H9 (cell line): ENCODE results near the gene CACNG5. TPM values are rescaled to one million over a fixed set of nuclear protein-coding genes. Genes with fewer than 3 reads are reported as not detected.

ENCODE experiments used
- DNase-seq: peaks from one replicate; pipeline ENCODE4 v3.0.0-alpha.2; 2017
- H2AFZ ChIP-seq: one replicate; pipeline ENCODE4 v1.6.1; 2013; ENCODE audit warnings: mild to moderate bottlenecking, low read length, control low read depth, moderate library complexity
- H2AK5ac ChIP-seq: 2 replicates; pipeline ENCODE4 v1.6.1; 2013; ENCODE audit warnings: low read length, control low read depth, mixed read lengths; ENCODE audit not compliant: insufficient read length
- H2BK120ac ChIP-seq: one replicate; pipeline ENCODE4 v1.6.1; 2013; ENCODE audit warnings: low read depth, mild to moderate bottlenecking, low read length, control low read depth, inconsistent platforms; ENCODE audit not compliant: poor library complexity, severe bottlenecking
- H2BK12ac ChIP-seq: 2 replicates; pipeline ENCODE4 v1.6.1; 2013; ENCODE audit warnings: low read length, control low read depth, mixed read lengths, low read depth; ENCODE audit not compliant: insufficient read length
- H2BK15ac ChIP-seq: 2 replicates; pipeline ENCODE4 v1.6.1; 2013; ENCODE audit warnings: low read depth, low read length, control low read depth
- H2BK20ac ChIP-seq: one replicate; pipeline ENCODE4 v1.6.1; 2013; ENCODE audit warnings: low read depth, mild to moderate bottlenecking, low read length, control low read depth, inconsistent platforms; ENCODE audit not compliant: poor library complexity, severe bottlenecking
- H2BK5ac ChIP-seq: 2 replicates; pipeline ENCODE4 v1.6.1; 2013; ENCODE audit warnings: low read length, control low read depth, mixed read lengths; ENCODE audit not compliant: insufficient read length
- H3K14ac ChIP-seq: 2 replicates; pipeline ENCODE4 v1.6.1; 2013; ENCODE audit warnings: low read length, control low read depth; ENCODE audit not compliant: insufficient read depth
- H3K18ac ChIP-seq: 2 replicates; pipeline ENCODE4 v1.6.1; 2013; ENCODE audit warnings: low read depth, mild to moderate bottlenecking, mixed read lengths, low read length, control low read depth; ENCODE audit not compliant: insufficient read length
- H3K23ac ChIP-seq: 2 replicates; pipeline ENCODE4 v1.6.1; 2013; ENCODE audit warnings: low read length, control low read depth, mixed read lengths, low read depth; ENCODE audit not compliant: insufficient read length
- H3K23me2 ChIP-seq: 2 replicates; pipeline ENCODE4 v1.6.1; 2013; ENCODE audit warnings: low read depth, mild to moderate bottlenecking, mixed read lengths, low read length, control low read depth; ENCODE audit not compliant: insufficient read length, poor library complexity, severe bottlenecking
- H3K27ac ChIP-seq: 2 replicates; pipeline ENCODE4 v1.5.1; 2013; ENCODE audit warnings: low read length, control low read depth, mixed read lengths, low read depth; ENCODE audit not compliant: insufficient read length
- H3K27me3 ChIP-seq: 2 replicates; pipeline ENCODE4 v1.6.1; 2013; ENCODE audit warnings: low read length, control low read depth, inconsistent platforms; ENCODE audit not compliant: insufficient read depth
- H3K4ac ChIP-seq: 2 replicates; pipeline ENCODE4 v1.6.1; 2013; ENCODE audit warnings: low read depth, mild to moderate bottlenecking, control low read depth, inconsistent platforms, low read length, moderate library complexity
- H3K4me1 ChIP-seq: 2 replicates; pipeline ENCODE4 v1.6.1; 2013; ENCODE audit warnings: low read length, control low read depth, inconsistent platforms; ENCODE audit not compliant: insufficient read depth
- H3K4me2 ChIP-seq: 2 replicates; pipeline ENCODE4 v1.6.1; 2013; ENCODE audit warnings: low read length, control low read depth, mixed read lengths; ENCODE audit not compliant: insufficient read length, insufficient read depth
- H3K56ac ChIP-seq: 2 replicates; pipeline ENCODE4 v1.6.1; 2013; ENCODE audit warnings: low read depth, mild to moderate bottlenecking, mixed read lengths, low read length, control low read depth; ENCODE audit not compliant: insufficient read length
- H3K79me1 ChIP-seq: 2 replicates; pipeline ENCODE4 v1.6.1; 2013; ENCODE audit warnings: low read depth, mild to moderate bottlenecking, moderate library complexity, low read length, control low read depth, inconsistent platforms; ENCODE audit not compliant: insufficient read depth, poor library complexity, severe bottlenecking
- H3K79me2 ChIP-seq: 2 replicates; pipeline ENCODE4 v1.6.1; 2013; ENCODE audit warnings: low read length, control low read depth, inconsistent platforms; ENCODE audit not compliant: insufficient read depth
- H3K9ac ChIP-seq: 2 replicates; pipeline ENCODE4 v1.6.1; 2013; ENCODE audit warnings: low read length, control low read depth, mixed read lengths; ENCODE audit not compliant: insufficient read length; ENCODE audit errors: extremely low read depth
- H3K9me3 ChIP-seq: one replicate; pipeline ENCODE4 v1.6.1; 2013; ENCODE audit warnings: low read depth, low read length, inconsistent platforms; ENCODE audit not compliant: control insufficient read depth
- H3T11ph ChIP-seq: one replicate; pipeline ENCODE4 v1.6.1; 2013; ENCODE audit warnings: mild to moderate bottlenecking, low read length, control low read depth, inconsistent platforms
- H4K20me1 ChIP-seq: one replicate; pipeline ENCODE4 v1.6.1; 2013; ENCODE audit not compliant: control insufficient read depth, insufficient read length, insufficient read depth
- H4K5ac ChIP-seq: 2 replicates; pipeline ENCODE4 v1.6.1; 2013; ENCODE audit warnings: low read depth, mild to moderate bottlenecking, mixed read lengths, low read length, control low read depth; ENCODE audit not compliant: insufficient read length
- H4K8ac ChIP-seq: replicated peaks from 2 replicates; pipeline ENCODE4 v1.6.1; 2013; ENCODE audit warnings: low read length, control low read depth, mixed read lengths, low read depth; ENCODE audit not compliant: insufficient read length
- H4K91ac ChIP-seq: 2 replicates; pipeline ENCODE4 v1.6.1; 2013; ENCODE audit warnings: low read depth, mild to moderate bottlenecking, moderate library complexity, mixed read lengths, low read length, control low read depth; ENCODE audit not compliant: insufficient read length
- H3K27ac Mint-ChIP-seq, 3 experiments: 2 replicates in 2 of 3; 3 replicates in 1 of 3; pipeline ENCODE4 v1.8.0; 2020 to 2021; ENCODE audit warnings: mixed read lengths in 3 of 3, mild to moderate bottlenecking in 1 of 3, moderate library complexity in 1 of 3
- H3K27me3 Mint-ChIP-seq: 2 replicates; pipeline ENCODE4 v1.8.0; 2021; ENCODE audit warnings: low read depth, mild to moderate bottlenecking, moderate library complexity, mixed read lengths
- H3K36me3 Mint-ChIP-seq, 3 experiments: 2 replicates in 2 of 3; 3 replicates in 1 of 3; pipeline ENCODE4 v1.8.0; 2020 to 2021; ENCODE audit warnings: low read depth in 3 of 3, mixed read lengths in 3 of 3; ENCODE audit not compliant: insufficient read depth in 1 of 3
- H3K4me1 Mint-ChIP-seq, 2 experiments: 2 replicates each; pipeline ENCODE4 v1.8.0; 2020; ENCODE audit warnings: mixed read lengths in 2 of 2
- H3K4me3 Mint-ChIP-seq, 2 experiments: 2 replicates in 1 of 2; 3 replicates in 1 of 2; pipeline ENCODE4 v1.8.0; 2020 to 2021; ENCODE audit warnings: mild to moderate bottlenecking in 2 of 2, mixed read lengths in 2 of 2, moderate library complexity in 1 of 2
- H3K9me3 Mint-ChIP-seq, 2 experiments: 2 replicates in 1 of 2; 3 replicates in 1 of 2; pipeline ENCODE4 v1.8.0; 2020; ENCODE audit warnings: mild to moderate bottlenecking in 2 of 2, mixed read lengths in 2 of 2, moderate library complexity in 1 of 2
- WGBS: extraction: QIAGEN DNeasy Blood & Tissue Kit; methylation state at CpG from one replicate; pipeline ENCODE4 v1.1.7; 2013; ENCODE audit warnings: missing lambda C conversion rate, low lambda C conversion rate, mixed read lengths; ENCODE audit not compliant: insufficient read length; ENCODE audit errors: extremely low coverage; 5-methylcytosine and 5-hydroxymethylcytosine counted together
- total RNA-seq: library from RNA; stranded (reverse); gene quantifications from 2 replicates; pipeline ENCODE4 v1.2.1, GENCODE V29; 2021
- TF ChIP-seq, protein P1 (sequence below): fragments of 200-600 bp; sonication (generic); conservative IDR thresholded peaks from 3 replicates; pipeline ENCODE4 v1.8.0; 2021; ENCODE audit warnings: antibody characterized with exemption, mild to moderate bottlenecking

CACNG5 gene
- total RNA-seq, 1 experiment from 2014 or later = 1.6 TPM

DNA sequence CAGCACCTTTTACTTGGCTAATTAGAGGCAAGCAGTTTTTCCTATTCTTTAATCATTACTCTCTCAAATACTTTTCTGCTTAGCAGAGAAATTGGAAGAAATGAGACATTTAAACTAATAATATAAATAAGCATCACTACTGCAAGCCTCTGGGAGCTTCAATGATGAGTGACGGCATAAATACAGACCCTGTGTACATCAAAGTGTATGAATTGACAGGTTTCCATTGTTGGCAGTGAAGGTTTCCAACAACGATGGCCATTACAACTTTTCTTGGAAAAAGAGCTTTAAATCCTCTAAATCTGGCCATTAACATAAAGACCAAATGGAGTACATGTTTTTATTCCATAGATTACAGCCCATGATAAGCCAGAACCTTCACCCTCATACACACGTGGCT, 39.4 kb upstream of the CACNG5 start:
- Histone ChIP-seq H2BK5ac (no peak overlapping the region), H3K4me2 (no peak overlapping the region), H2BK15ac (no peak overlapping the region), H3K79me1 (no peaks in the 10 kb centered on the region), H2AK5ac (no peak overlapping the region), H4K8ac (no peak overlapping the region), H2BK20ac (no peak overlapping the region), H3T11ph (no peak overlapping the region), H2BK12ac (no peak overlapping the region), H3K79me2 (no peaks in the 10 kb centered on the region), H3K9me3 (no peaks in the 10 kb centered on the region), H4K5ac (no peak overlapping the region), H3K9ac (no peak overlapping the region), H3K4ac (no peak overlapping the region), H3K4me1 (peaks cover 4% of the 10 kb centered on the region; the same call in 1 of the 2 replicates), H2AFZ (no peak overlapping the region), H3K18ac (no peak overlapping the region), H3K27ac (no peak overlapping the region), H3K23me2 (no peaks in the 10 kb centered on the region), H3K14ac (no peak overlapping the region), H2BK120ac (no peak overlapping the region), H4K91ac (no peak overlapping the region), H3K27me3 (no peaks in the 10 kb centered on the region; the same call in 1 of the 2 replicates), H3K23ac (no peak overlapping the region), H3K56ac (no peak overlapping the region), H4K20me1 (no peaks in the 10 kb centered on the region)
- DNase-seq = no peak
- Mint-ChIP-seq H3K27ac (no peak overlapping the region), H3K36me3 (peaks cover 2 to 7% (median 4%) of the 10 kb centered on the region in 3 experiments; a peak in 2 of 7 replicates), H3K4me3 (no peak overlapping the region), H3K27me3 (no peaks in the 10 kb centered on the region), H3K9me3 (no peaks in the 10 kb centered on the region; a peak in 1 of 5 replicates), H3K4me1 (peaks cover 5 to 7% of the 10 kb centered on the region in 2 experiments; a peak in 2 of 4 replicates)
- TF ChIP-seq, protein P1, sequence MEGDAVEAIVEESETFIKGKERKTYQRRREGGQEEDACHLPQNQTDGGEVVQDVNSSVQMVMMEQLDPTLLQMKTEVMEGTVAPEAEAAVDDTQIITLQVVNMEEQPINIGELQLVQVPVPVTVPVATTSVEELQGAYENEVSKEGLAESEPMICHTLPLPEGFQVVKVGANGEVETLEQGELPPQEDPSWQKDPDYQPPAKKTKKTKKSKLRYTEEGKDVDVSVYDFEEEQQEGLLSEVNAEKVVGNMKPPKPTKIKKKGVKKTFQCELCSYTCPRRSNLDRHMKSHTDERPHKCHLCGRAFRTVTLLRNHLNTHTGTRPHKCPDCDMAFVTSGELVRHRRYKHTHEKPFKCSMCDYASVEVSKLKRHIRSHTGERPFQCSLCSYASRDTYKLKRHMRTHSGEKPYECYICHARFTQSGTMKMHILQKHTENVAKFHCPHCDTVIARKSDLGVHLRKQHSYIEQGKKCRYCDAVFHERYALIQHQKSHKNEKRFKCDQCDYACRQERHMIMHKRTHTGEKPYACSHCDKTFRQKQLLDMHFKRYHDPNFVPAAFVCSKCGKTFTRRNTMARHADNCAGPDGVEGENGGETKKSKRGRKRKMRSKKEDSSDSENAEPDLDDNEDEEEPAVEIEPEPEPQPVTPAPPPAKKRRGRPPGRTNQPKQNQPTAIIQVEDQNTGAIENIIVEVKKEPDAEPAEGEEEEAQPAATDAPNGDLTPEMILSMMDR = no peak
- WGBS = no CpG with 5 or more reads among the region's 3 CpGs
